HG02943 (cell line): Measurements from ENCODE around the gene APBA1.

Source experiments
- ATAC-seq: cut with Tn5 transposase; IDR thresholded peaks from one replicate; pipeline ENCODE4 v1.9.1; 2021; ENCODE audit warnings: mild to moderate bottlenecking, low read depth, moderate library complexity; ENCODE audit not compliant: unreplicated experiment

The APBA1 gene

GRCh38 chr9:69542058-69542457, 130.1 kb downstream of the APBA1 start:
- no peak for ATAC-seq

GRCh38 chr9:69535911-69536310, 136.3 kb downstream of the APBA1 start:
- ATAC-seq: no peak

GRCh38 chr9:69535286-69535832, 136.8 kb downstream of the APBA1 start:
- ATAC-seq: no peak

GRCh38 chr9:69532396-69532795, 139.8 kb downstream of the APBA1 start:
- ATAC-seq: no peak

- no peak for ATAC-seq
Measured at GRCh38 chr9:69527454-69527853, 144.7 kb downstream of the APBA1 start.

GRCh38 chr9:69526699-69527098, 145.5 kb downstream of the APBA1 start:
- ATAC-seq: no peak

GRCh38 chr9:69519470-69520240, 152.5 kb downstream of the APBA1 start:
- ATAC-seq: peak; percentile 96

GRCh38 chr9:69516353-69517322, 155.5 kb downstream of the APBA1 start:
- no peak for ATAC-seq

GRCh38 chr9:69515810-69516209, 156.4 kb downstream of the APBA1 start:
- ATAC-seq: no peak

- ATAC-seq: no peak
Measured at GRCh38 chr9:69513141-69513820, 158.9 kb downstream of the APBA1 start.

GRCh38 chr9:69504058-69504457, 168.1 kb downstream of the APBA1 start:
- ATAC-seq: no peak

- no peak for ATAC-seq
Measured at GRCh38 chr9:69502671-69503301, 169.4 kb downstream of the APBA1 start.

- ATAC-seq: no peak
Measured at GRCh38 chr9:69500896-69501295, 171.3 kb downstream of the APBA1 start.

- no peak for ATAC-seq
Measured at GRCh38 chr9:69499959-69500358, 172.2 kb downstream of the APBA1 start.

- ATAC-seq: no peak
Measured at GRCh38 chr9:69499407-69499806, 172.8 kb downstream of the APBA1 start.

GRCh38 chr9:69498470-69498869, 173.7 kb downstream of the APBA1 start:
- no peak for ATAC-seq

- no peak for ATAC-seq
Measured at GRCh38 chr9:69497816-69498215, 174.4 kb downstream of the APBA1 start.

- no peak for ATAC-seq
Measured at GRCh38 chr9:69496846-69497450, 175.2 kb downstream of the APBA1 start.

- no peak for ATAC-seq
Measured at GRCh38 chr9:69495296-69495695, 176.9 kb downstream of the APBA1 start.

- no peak for ATAC-seq
Measured at GRCh38 chr9:69494763-69495162, 177.4 kb downstream of the APBA1 start.
